MCF 10A (cell line): Measurements from ENCODE around the gene CREG1. TPM values are rescaled to one million over a fixed set of nuclear protein-coding genes. Genes with fewer than 3 reads are reported as not detected.

Experiments used
- BruUV-seq: library from RNA; stranded (reverse); fragments of 400-500 nt; replicated peaks from 2 replicates; lab custom pipeline; 2021; lab: Mats Ljungman, UMichigan
- CTCF ChIA-PET: fragments of 300-600 bp; sonication (Branson Sonifier 250); formaldehyde crosslinking; extraction: SDS; loops from one replicate; lab custom pipeline; 2021; ENCODE audit warnings: antibody characterized with exemption, inconsistent platforms; lab: Yijun Ruan, JAX
- POLR2A ChIA-PET: fragments of 300-600, 350-650 bp; sonication (Branson Sonifier 250); formaldehyde crosslinking; extraction: SDS; loops from one replicate; lab custom pipeline; 2020; ENCODE audit warnings: antibody characterized with exemption, inconsistent platforms; lab: Yijun Ruan, JAX
- DNase-seq: peaks from one replicate; pipeline ENCODE4 v3.0.0-alpha.2; 2018; ENCODE audit not compliant: unreplicated experiment
- H3K27ac Mint-ChIP-seq: one replicate; pipeline ENCODE4 v1.8.0; 2022; ENCODE audit warnings: mild to moderate bottlenecking, low read depth, mixed read lengths; ENCODE audit not compliant: unreplicated experiment
- H3K27me3 Mint-ChIP-seq: one replicate; pipeline ENCODE4 v1.8.0; 2022; ENCODE audit warnings: mixed read lengths; ENCODE audit not compliant: insufficient read depth, unreplicated experiment
- H3K36me3 Mint-ChIP-seq: one replicate; pipeline ENCODE4 v1.8.0; 2022; ENCODE audit warnings: mild to moderate bottlenecking, moderate library complexity, mixed read lengths; ENCODE audit not compliant: insufficient read depth, unreplicated experiment
- H3K4me1 Mint-ChIP-seq: one replicate; pipeline ENCODE4 v1.8.0; 2022; ENCODE audit warnings: mixed read lengths; ENCODE audit not compliant: insufficient read depth, unreplicated experiment
- H3K4me3 Mint-ChIP-seq: one replicate; pipeline ENCODE4 v1.8.0; 2022; ENCODE audit warnings: mild to moderate bottlenecking, moderate library complexity, mixed read lengths; ENCODE audit not compliant: unreplicated experiment
- H3K9me3 Mint-ChIP-seq: one replicate; pipeline ENCODE4 v1.8.0; 2022; ENCODE audit warnings: mixed read lengths; ENCODE audit not compliant: unreplicated experiment
- intact Hi-C: fragments of 100-400 bp; cut with micrococcal nuclease; formaldehyde crosslinking; loops from 2 replicates; pipeline ENCODE4 v1.14.1; 2022
- total RNA-seq: library from RNA; stranded (reverse); gene quantifications from 2 replicates; pipeline ENCODE4 v1.2.3, GENCODE V29; 2022
- TF ChIP-seq, protein P1 (sequence below): fragments of 200-600 bp; IDR thresholded peaks from one replicate; pipeline ENCODE4 v1.8.0; 2022; ENCODE audit warnings: antibody characterized with exemption, mild to moderate bottlenecking; ENCODE audit not compliant: unreplicated experiment

CREG1 gene
- total RNA-seq, 1 experiment from 2014 or later = 154 TPM

DNA sequence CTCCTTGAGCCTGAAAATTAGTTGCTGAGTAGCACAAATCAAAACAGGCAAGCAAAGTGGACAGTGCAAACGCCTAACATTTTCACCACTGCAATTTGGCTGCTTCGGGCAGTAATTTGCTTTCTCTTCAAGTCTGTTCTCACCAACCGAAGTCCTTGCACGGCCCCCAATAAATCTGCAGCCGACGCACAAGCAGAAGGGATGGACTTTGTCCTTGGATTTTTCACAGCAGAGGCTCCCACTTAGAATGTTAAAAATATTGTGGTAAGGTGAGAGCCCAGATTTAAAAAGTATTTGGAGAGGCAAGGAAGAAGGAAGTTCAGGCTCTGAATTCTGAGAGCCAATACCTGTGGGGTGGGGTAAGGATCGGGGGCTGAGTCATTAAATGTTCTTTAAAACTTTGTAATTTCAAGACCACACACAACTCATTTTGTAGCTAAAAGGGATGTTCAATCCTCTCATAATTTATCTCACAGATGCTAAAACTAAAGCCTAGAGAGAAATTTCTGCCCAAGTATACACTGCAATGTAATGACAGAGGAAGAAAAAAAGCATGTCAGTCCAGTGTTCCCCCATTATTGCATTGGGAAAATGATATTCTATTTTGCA is 41.4 kb downstream of the CREG1 start:
- BruUV-seq = no TSS peak
- CTCF ChIA-PET = interaction anchor here (0.7 kb wide), 1 partner anchor 17 kb away, joined by 3 read pairs; no protein-coding TSS in a partner anchor
- no peak for DNase-seq
- Mint-ChIP-seq H3K36me3 (no peaks in the 10 kb centered on the region), H3K27me3 (no peaks in the 10 kb centered on the region), H3K4me1 (no peaks in the 10 kb centered on the region), H3K9me3 (no peaks in the 10 kb centered on the region), H3K27ac (no peak overlapping the region), H3K4me3 (no peak overlapping the region)
- POLR2A ChIA-PET = no interaction called here
- TF ChIP-seq, protein P1, sequence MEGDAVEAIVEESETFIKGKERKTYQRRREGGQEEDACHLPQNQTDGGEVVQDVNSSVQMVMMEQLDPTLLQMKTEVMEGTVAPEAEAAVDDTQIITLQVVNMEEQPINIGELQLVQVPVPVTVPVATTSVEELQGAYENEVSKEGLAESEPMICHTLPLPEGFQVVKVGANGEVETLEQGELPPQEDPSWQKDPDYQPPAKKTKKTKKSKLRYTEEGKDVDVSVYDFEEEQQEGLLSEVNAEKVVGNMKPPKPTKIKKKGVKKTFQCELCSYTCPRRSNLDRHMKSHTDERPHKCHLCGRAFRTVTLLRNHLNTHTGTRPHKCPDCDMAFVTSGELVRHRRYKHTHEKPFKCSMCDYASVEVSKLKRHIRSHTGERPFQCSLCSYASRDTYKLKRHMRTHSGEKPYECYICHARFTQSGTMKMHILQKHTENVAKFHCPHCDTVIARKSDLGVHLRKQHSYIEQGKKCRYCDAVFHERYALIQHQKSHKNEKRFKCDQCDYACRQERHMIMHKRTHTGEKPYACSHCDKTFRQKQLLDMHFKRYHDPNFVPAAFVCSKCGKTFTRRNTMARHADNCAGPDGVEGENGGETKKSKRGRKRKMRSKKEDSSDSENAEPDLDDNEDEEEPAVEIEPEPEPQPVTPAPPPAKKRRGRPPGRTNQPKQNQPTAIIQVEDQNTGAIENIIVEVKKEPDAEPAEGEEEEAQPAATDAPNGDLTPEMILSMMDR = no peak
- intact Hi-C loops = no loop called here

DNA sequence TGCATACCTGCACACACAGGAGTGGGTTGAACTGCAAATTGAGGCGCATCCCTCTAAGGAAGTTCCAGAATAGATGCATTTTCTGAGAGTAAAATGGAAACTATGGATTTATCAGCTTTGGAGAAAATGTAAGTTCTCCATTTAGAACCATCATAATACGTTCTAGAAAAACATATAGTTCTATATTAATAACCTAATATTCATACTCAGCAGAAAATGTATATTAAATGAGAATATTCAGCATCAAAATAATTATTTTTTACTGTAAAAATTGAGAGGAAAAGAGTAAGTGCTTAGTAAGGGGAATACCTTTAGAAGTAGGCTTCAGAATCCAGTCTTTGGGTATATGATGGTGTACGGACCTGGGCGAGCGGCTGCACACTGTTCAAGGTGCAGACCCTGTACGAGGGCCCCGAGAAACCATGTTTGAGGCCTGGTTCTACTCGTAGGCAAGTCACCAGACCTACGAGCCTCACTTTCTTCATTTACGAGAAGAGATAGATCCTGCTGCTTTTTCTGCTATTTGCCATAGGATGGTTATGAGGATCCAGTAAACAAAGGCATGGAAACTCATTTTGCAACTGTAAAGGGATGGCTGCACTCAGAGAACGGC is 42.1 kb downstream of the CREG1 start:
- Mint-ChIP-seq H3K9me3 (no peaks in the 10 kb centered on the region), H3K27ac (no peak overlapping the region), H3K4me3 (no peak overlapping the region), H3K4me1 (no peaks in the 10 kb centered on the region), H3K27me3 (no peaks in the 10 kb centered on the region), H3K36me3 (no peaks in the 10 kb centered on the region)
- intact Hi-C loops = no loop called here
- no TSS peak for BruUV-seq
- no peak for DNase-seq
- ChIA-PET CTCF (no interaction called here), POLR2A (no interaction called here)
- TF ChIP-seq, protein P1 = no peak

DNA sequence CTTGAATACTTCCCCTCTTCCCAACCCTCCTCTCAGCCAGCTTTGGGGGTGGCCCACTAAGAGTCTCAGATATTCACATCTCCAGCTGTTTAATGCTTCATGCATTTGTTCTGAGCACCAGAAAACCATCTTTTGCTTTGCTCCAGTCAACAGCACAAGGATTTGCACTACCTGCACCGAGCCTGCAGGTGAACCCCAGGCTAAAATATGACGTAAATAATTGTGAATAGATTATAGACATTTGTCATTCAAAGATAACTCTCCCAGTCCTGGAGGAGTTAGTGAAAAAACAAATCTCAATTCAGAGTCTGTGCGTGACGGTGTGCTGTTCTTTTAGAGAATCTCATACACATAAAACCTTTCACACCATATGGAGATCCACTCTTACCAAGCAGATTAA is 42.7 kb downstream of the CREG1 start:
- Mint-ChIP-seq H3K4me3 (no peak overlapping the region), H3K27me3 (no peaks in the 10 kb centered on the region), H3K36me3 (no peaks in the 10 kb centered on the region), H3K4me1 (no peaks in the 10 kb centered on the region), H3K27ac (no peak overlapping the region), H3K9me3 (no peaks in the 10 kb centered on the region)
- intact Hi-C loops = no loop called here
- DNase-seq = no peak
- BruUV-seq = no TSS peak
- ChIA-PET POLR2A (no interaction called here), CTCF (interaction anchor here (0.6 to 1.9 kb wide), 3 partner anchors 23 to 794 kb away, joined by 5 to 8 read pairs (median 5); no protein-coding TSS in a partner anchor)
- TF ChIP-seq, protein P1 = no peak

DNA sequence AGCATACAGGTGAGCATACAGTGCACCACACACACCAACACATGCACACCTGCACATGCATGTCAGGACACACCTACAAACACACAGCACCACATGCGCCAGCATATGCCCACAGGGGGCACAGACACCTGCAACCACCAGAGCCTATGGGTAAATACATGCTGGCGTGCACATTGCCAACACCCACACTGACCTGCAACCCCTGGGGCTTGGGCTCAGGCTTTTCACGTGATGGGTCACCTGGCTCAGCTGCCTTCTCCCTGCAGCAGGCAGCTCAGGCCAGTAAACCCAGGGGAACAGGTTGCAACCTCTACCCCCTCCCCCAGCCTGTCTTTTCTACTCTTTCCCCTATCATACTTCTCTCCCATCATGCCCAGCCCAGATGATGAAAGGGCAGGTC is 43.3 kb downstream of the CREG1 start:
- Mint-ChIP-seq H3K4me1 (no peaks in the 10 kb centered on the region), H3K9me3 (no peaks in the 10 kb centered on the region), H3K4me3 (no peak overlapping the region), H3K36me3 (no peaks in the 10 kb centered on the region), H3K27me3 (no peaks in the 10 kb centered on the region), H3K27ac (no peak overlapping the region)
- POLR2A ChIA-PET = interaction anchor here (0.7 kb wide), 1 partner anchor 9 kb away, joined by 3 read pairs; no protein-coding TSS in a partner anchor
- intact Hi-C loops = no loop called here
- CTCF ChIA-PET = interaction anchor here (0.6 to 1.9 kb wide), 3 partner anchors 24 to 794 kb away, joined by 5 to 8 read pairs (median 5); no protein-coding TSS in a partner anchor
- TF ChIP-seq, protein P1 = no peak
- no TSS peak for BruUV-seq
- DNase-seq = no peak
